ENCODE measurements around the gene ADCY1.

ADCY1 gene

DNA sequence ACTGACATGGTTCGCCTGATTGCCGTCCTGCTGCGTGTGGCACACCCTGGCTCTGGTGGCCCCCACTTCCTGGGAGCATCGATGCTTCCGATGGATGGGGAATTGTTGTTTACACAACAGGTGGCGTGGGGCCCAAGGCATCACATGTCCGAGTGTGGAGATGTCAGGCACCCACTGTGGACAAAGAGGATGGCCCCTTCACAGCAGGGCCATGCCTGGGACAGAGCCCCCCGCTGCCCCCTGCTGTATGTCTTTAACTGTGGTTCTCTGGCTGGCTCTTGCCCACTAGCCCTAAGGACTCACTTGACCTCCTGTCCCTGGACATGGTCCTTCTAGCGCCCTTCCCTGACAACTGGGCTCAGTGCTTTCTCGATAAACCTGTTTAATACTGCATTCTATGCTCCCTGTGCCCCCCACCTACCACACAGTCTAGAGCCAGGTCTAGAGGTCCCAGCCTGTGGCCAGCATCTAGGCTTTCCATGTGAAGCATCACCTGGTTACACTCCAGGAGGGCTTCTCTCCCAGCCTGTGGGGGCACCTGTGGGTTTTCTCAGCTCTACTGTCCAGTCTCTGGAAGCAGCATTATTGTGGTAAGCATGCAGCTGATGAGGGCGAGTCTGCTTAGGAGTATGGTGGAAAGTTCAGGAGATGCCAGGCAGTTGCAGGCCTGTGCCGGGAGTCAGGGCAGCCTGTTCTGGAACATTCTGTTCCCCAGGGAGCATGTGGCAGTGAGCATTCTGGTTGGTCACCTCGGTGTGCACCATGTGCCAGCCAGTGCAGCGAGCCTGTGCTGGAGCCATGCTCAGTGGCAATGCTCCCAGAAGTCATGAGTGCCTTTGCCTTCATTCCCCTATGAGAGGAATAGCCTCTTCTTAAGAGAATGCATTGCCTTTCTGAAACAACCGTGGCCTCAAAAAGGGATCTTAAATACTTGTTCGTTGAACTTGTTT, 10.4 kb downstream of the ADCY1 start:
- Mint-ChIP-seq H3K4me1 (ENCODE audit: low read depth) (no peaks in the 10 kb centered on the region), H3K9me3 (ENCODE audit: low read depth) (no peaks in the 10 kb centered on the region), H3K27me3 (no peaks in the 10 kb centered on the region), H3K36me3 (no peaks in the 10 kb centered on the region), H3K27ac (no peak overlapping the region), H3K4me3 (no peak overlapping the region)

GRCh38 chr7:45585628-45586027, 11.5 kb downstream of the ADCY1 start:
- no peaks in the 10 kb centered on the region for H3K4me1 Mint-ChIP-seq (ENCODE audit: low read depth)
- no peaks in the 10 kb centered on the region for H3K9me3 Mint-ChIP-seq (ENCODE audit: low read depth)
- no peak overlapping the region for H3K27ac Mint-ChIP-seq
- H3K27me3 Mint-ChIP-seq: no peaks in the 10 kb centered on the region
- no peak overlapping the region for H3K4me3 Mint-ChIP-seq
- H3K36me3 Mint-ChIP-seq: no peaks in the 10 kb centered on the region

DNA sequence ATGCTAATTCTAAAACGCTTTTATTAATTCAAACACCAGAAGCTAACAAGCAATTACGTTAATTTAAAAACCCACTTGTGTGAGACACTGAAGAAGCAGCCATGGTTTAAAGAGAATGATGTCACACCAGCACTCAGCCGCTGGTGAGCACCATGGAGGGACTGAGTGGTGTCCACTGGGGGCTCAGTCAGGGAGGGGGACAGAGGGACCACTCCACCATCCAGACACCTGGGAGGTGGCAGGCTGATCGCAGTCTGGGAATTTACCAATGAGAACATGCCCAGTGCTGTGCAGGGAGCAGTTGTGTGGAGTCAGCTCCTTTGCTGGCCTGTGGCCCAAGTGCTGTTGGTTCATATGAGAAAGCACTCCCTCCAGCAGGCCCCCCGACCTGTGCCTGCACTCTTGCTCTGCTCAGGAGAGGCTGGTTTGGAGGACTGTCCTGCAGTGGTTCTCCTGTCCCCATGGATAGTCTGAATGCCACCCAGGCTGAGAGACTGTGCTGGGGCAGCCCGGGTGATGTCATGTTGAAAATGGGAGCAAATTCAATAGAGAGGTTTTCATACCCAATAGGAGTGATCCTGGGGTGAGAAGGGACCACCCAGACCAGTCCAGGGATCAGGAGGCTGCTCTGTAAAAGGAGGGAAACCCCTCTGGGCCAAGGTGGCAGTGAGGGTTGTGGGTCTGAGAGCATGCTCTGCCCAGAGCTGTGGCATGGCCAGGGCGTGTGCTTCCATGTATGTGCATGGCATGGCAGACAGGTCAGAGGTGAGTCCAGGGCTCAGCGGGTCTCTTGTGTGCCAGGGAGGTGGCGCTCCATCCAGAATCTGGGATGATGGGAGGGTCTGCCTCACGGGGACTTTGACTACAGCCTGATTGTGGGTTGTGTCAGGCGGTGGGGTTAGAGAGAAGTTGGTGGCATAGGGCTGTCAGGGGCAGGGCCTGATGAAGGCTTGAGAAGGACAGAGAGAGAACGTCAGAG, 12.7 kb downstream of the ADCY1 start:
- Mint-ChIP-seq H3K27ac (no peak overlapping the region), H3K27me3 (no peaks in the 10 kb centered on the region), H3K4me1 (ENCODE audit: low read depth) (no peaks in the 10 kb centered on the region), H3K36me3 (no peaks in the 10 kb centered on the region), H3K4me3 (no peak overlapping the region), H3K9me3 (ENCODE audit: low read depth) (no peaks in the 10 kb centered on the region)

GRCh38 chr7:45588466-45588865, 14.3 kb downstream of the ADCY1 start:
- no peaks in the 10 kb centered on the region for H3K27me3 Mint-ChIP-seq
- H3K9me3 Mint-ChIP-seq (ENCODE audit: low read depth): no peaks in the 10 kb centered on the region
- H3K4me3 Mint-ChIP-seq: no peak overlapping the region
- H3K4me1 Mint-ChIP-seq (ENCODE audit: low read depth): no peaks in the 10 kb centered on the region
- H3K27ac Mint-ChIP-seq: no peak overlapping the region
- no peaks in the 10 kb centered on the region for H3K36me3 Mint-ChIP-seq

GRCh38 chr7:45589061-45589460, 14.9 kb downstream of the ADCY1 start:
- H3K4me1 Mint-ChIP-seq (ENCODE audit: low read depth): no peaks in the 10 kb centered on the region

GRCh38 chr7:45589915-45590678, 15.9 kb downstream of the ADCY1 start:
- H3K4me1 Mint-ChIP-seq (ENCODE audit: low read depth): no peaks in the 10 kb centered on the region
- no peak overlapping the region for H3K27ac Mint-ChIP-seq

More at GRCh38 chr7:45589061-45589460, 14.9 kb downstream of the ADCY1 start:
- no peak overlapping the region for H3K4me3 Mint-ChIP-seq
- H3K9me3 Mint-ChIP-seq (ENCODE audit: low read depth): no peaks in the 10 kb centered on the region
- no peaks in the 10 kb centered on the region for H3K27me3 Mint-ChIP-seq
- no peaks in the 10 kb centered on the region for H3K36me3 Mint-ChIP-seq
- H3K27ac Mint-ChIP-seq: no peak overlapping the region

GRCh38 chr7:45590679-45591057, 16.5 kb downstream of the ADCY1 start:
- H3K9me3 Mint-ChIP-seq (ENCODE audit: low read depth): no peaks in the 10 kb centered on the region

More at GRCh38 chr7:45589915-45590678, 15.9 kb downstream of the ADCY1 start:
- H3K36me3 Mint-ChIP-seq: no peaks in the 10 kb centered on the region
- H3K27me3 Mint-ChIP-seq: no peaks in the 10 kb centered on the region
- no peaks in the 10 kb centered on the region for H3K9me3 Mint-ChIP-seq (ENCODE audit: low read depth)
- no peak overlapping the region for H3K4me3 Mint-ChIP-seq

DNA sequence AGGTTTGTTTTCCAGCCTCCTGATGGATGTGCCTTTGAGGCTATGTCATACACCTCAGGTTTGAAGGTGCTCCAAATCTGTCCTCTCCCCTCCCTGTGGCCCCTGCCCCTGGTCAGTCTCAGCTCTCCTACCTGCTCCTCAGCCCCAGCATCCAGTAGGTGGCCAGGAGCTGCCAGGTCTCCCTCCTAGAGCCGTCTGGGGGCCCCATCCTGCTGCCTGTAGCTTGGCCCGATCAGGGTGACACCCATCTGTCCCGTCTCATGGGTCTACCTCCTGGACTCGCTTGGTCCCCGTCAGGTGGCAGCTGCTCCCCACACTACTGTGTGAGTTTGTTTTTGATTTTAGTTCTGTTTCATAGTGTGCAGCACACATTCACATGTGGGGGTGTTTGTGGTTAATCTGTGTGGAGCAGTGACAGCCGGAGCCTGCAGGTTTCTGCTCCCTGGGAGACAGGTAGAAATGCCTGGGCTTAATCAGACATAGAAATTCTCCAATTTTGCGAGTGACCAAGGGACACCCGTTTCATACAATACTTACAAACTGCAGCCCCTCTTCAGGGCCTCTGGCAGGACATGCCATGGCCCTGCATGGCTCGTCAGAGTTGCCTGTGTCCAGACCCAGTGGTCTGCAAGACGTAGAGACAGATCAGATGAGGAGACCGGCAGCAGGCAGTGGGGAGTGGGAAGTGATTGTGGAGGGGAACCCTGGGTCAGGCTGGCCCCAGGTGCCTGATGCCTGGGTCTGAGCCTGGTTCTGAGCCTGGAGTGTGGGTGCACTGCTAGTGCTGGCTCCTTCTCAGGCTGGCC, 17.1 kb downstream of the ADCY1 start:
- H3K27ac Mint-ChIP-seq: no peak overlapping the region
- no peak overlapping the region for H3K4me3 Mint-ChIP-seq
- no peaks in the 10 kb centered on the region for H3K27me3 Mint-ChIP-seq
- no peaks in the 10 kb centered on the region for H3K4me1 Mint-ChIP-seq (ENCODE audit: low read depth)
- no peaks in the 10 kb centered on the region for H3K9me3 Mint-ChIP-seq (ENCODE audit: low read depth)
- H3K36me3 Mint-ChIP-seq: no peaks in the 10 kb centered on the region

More at GRCh38 chr7:45590679-45591057, 16.5 kb downstream of the ADCY1 start:
- no peaks in the 10 kb centered on the region for H3K27me3 Mint-ChIP-seq
- H3K27ac Mint-ChIP-seq: no peak overlapping the region
- no peaks in the 10 kb centered on the region for H3K4me1 Mint-ChIP-seq (ENCODE audit: low read depth)
- no peaks in the 10 kb centered on the region for H3K36me3 Mint-ChIP-seq
- no peak overlapping the region for H3K4me3 Mint-ChIP-seq

DNA sequence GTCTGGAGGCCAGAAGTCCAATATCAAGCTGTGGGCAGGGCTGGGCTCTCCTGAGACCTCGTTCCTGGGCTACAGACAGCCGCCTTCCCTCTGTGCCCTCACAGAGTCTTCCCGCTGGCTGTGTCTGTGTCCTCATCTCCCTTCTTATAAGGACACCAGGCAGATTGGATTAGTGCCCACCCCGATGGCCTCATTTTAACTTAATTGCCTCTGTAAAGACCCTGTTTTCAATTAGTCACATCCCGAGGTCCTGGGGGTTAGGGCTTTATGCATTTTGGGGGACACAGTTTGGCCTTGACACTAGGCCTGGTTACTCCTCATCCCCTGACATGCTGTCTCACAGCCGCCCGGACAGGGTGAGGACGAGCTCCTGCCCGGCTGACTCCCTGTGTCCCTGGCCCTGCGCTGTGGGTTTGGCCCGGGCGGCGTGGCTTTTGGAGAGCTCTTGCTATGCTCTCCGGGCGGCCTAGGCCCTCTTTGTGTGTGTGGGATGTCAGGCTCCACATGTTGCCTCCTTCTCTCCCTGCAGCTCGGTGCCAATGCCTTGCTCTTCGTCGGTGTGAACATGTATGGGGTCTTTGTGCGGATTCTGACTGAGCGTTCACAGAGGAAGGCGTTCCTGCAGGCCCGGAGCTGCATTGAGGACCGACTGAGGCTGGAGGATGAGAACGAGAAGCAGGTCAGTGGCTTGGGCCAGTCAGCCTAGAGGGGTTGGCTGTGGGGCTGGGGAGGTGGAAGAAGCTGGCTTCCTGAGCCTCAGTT, 18.2 kb downstream of the ADCY1 start:
- H3K4me1 Mint-ChIP-seq (ENCODE audit: low read depth): no peaks in the 10 kb centered on the region
- H3K4me3 Mint-ChIP-seq: no peak overlapping the region
- H3K9me3 Mint-ChIP-seq (ENCODE audit: low read depth): no peaks in the 10 kb centered on the region
- H3K27ac Mint-ChIP-seq: no peak overlapping the region
- no peaks in the 10 kb centered on the region for H3K36me3 Mint-ChIP-seq
- H3K27me3 Mint-ChIP-seq: no peaks in the 10 kb centered on the region

DNA sequence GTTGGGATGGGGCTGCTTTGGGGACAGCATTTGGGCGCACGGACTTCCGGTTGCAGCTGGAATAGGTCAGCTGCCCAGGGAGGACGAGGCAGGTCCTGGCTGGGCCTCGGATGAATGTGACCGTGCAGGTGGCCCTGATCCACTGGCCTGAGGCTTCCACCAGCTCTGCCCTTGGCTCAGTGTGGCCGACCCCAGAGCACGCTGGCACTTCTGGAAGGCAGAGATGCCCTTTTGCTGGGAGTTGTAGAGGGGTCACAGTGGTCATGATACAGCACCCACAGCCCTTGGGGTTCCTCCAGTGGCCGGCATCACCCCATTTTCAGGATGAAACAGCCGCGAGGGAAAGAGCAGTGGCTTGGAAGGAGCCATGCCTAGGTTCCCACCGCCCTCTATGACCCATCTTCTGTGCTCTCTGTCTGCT, 19.0 kb downstream of the ADCY1 start:
- Mint-ChIP-seq H3K36me3 (no peaks in the 10 kb centered on the region), H3K27me3 (no peaks in the 10 kb centered on the region), H3K4me1 (ENCODE audit: low read depth) (no peaks in the 10 kb centered on the region), H3K9me3 (ENCODE audit: low read depth) (no peaks in the 10 kb centered on the region), H3K27ac (no peak overlapping the region), H3K4me3 (no peak overlapping the region)

- H3K36me3 Mint-ChIP-seq: no peaks in the 10 kb centered on the region
- no peaks in the 10 kb centered on the region for H3K27me3 Mint-ChIP-seq
- no peaks in the 10 kb centered on the region for H3K4me1 Mint-ChIP-seq (ENCODE audit: low read depth)
- H3K9me3 Mint-ChIP-seq (ENCODE audit: low read depth): no peaks in the 10 kb centered on the region
- no peak overlapping the region for H3K27ac Mint-ChIP-seq
- no peak overlapping the region for H3K4me3 Mint-ChIP-seq
Measured at GRCh38 chr7:45593877-45594276, 19.7 kb downstream of the ADCY1 start.

GRCh38 chr7:45594745-45595535, 20.8 kb downstream of the ADCY1 start:
- no peaks in the 10 kb centered on the region for H3K36me3 Mint-ChIP-seq
- no peaks in the 10 kb centered on the region for H3K9me3 Mint-ChIP-seq (ENCODE audit: low read depth)
- no peak overlapping the region for H3K4me3 Mint-ChIP-seq
- no peak overlapping the region for H3K27ac Mint-ChIP-seq
- H3K27me3 Mint-ChIP-seq: no peaks in the 10 kb centered on the region
- no peaks in the 10 kb centered on the region for H3K4me1 Mint-ChIP-seq (ENCODE audit: low read depth)

Measured in activated naive CD8-positive, alpha-beta T cell (primary cell).